Measurements from ENCODE around the gene BHLHE23. TPM values are rescaled to one million over a fixed set of nuclear protein-coding genes. Genes with fewer than 3 reads are reported as not detected.

BHLHE23 gene
- total RNA-seq, 4 donors from 2014 or later = not detected

GRCh38 chr20:62991863-62992262 lies 14.9 kb downstream of the BHLHE23 start:
- DNase-seq = no peak
- no peaks in the 10 kb centered on the region for H3K9me3 ChIP-seq

GRCh38 chr20:62991196-62991807 lies 15.5 kb downstream of the BHLHE23 start:
- Histone ChIP-seq H3K4me1 (no peaks in the 10 kb centered on the region), H3K4me3 (no peak overlapping the region), H3K36me3 (no peaks in the 10 kb centered on the region), H3K9me3 (no peaks in the 10 kb centered on the region), H3K27ac (no peak overlapping the region), H3K27me3 (peaks cover 31 to 48% (median 39%) of the 10 kb centered on the region in 3 donors)
- TF ChIP-seq CTCF (IDR thresholded peaks at IDR 0.05 in 4 of 5, conservative IDR thresholded peaks at IDR 0.05 in 1 of 5) (no peak), POLR2A (IDR thresholded peaks at IDR 0.05) (no peak)
- ATAC-seq = no peak
- intact Hi-C loops (cut with DNase I; ENCODE audit: low total_unique reads) (no loop called here), in situ Hi-C loops (cut with MboI; ENCODE audit: low sequenced_read_pairs in 4 of 4) (no loop called here)
- no peak for DNase-seq

More at GRCh38 chr20:62991863-62992262, 14.9 kb downstream of the BHLHE23 start:
- no peak for ATAC-seq
- intact Hi-C loops (cut with DNase I; ENCODE audit: low total_unique reads) (no loop called here), in situ Hi-C loops (cut with MboI; ENCODE audit: low sequenced_read_pairs in 4 of 4) (no loop called here)
- H3K36me3 ChIP-seq = no peaks in the 10 kb centered on the region
- TF ChIP-seq POLR2A (IDR thresholded peaks at IDR 0.05) = no peak
- TF ChIP-seq CTCF (IDR thresholded peaks at IDR 0.05 in 4 of 5, conservative IDR thresholded peaks at IDR 0.05 in 1 of 5) = no peak
- H3K27me3 ChIP-seq = peaks cover 34 to 47% (median 39%) of the 10 kb centered on the region in 3 donors
- no peaks in the 10 kb centered on the region for H3K4me1 ChIP-seq
- no peak overlapping the region for H3K4me3 ChIP-seq
- no peak overlapping the region for H3K27ac ChIP-seq

GRCh38 chr20:62990306-62990825 lies 16.4 kb downstream of the BHLHE23 start:
- in situ Hi-C loops (cut with MboI; ENCODE audit: low sequenced_read_pairs in 4 of 4) (no loop called here), intact Hi-C loops (cut with DNase I; ENCODE audit: low total_unique reads) (no loop called here)
- H3K4me3 ChIP-seq = no peak overlapping the region
- H3K4me1 ChIP-seq = no peaks in the 10 kb centered on the region
- TF ChIP-seq POLR2A (IDR thresholded peaks at IDR 0.05) (no peak), CTCF (IDR thresholded peaks at IDR 0.05 in 4 of 5, conservative IDR thresholded peaks at IDR 0.05 in 1 of 5) (no peak)
- no peak overlapping the region for H3K27ac ChIP-seq
- ATAC-seq (no peak), DNase-seq (no peak)
- H3K36me3 ChIP-seq = no peaks in the 10 kb centered on the region
- H3K9me3 ChIP-seq = no peaks in the 10 kb centered on the region
- H3K27me3 ChIP-seq = peaks cover 32 to 50% (median 43%) of the 10 kb centered on the region in 3 donors

GRCh38 chr20:62989201-62989601 lies 17.6 kb downstream of the BHLHE23 start:
- TF ChIP-seq CTCF (IDR thresholded peaks at IDR 0.05 in 4 of 5, conservative IDR thresholded peaks at IDR 0.05 in 1 of 5) (no peak), POLR2A (IDR thresholded peaks at IDR 0.05) (no peak)
- peak overlapping the region in 1 of 4 donors; percentile 25 for H3K4me3 ChIP-seq
- no peak overlapping the region for H3K27ac ChIP-seq
- no peak for DNase-seq
- no peaks in the 10 kb centered on the region for H3K36me3 ChIP-seq
- intact Hi-C loops (cut with DNase I; ENCODE audit: low total_unique reads) (loop anchor here (10.0 kb wide), 1 partner anchor 1106 kb away; no protein-coding TSS in a partner anchor), in situ Hi-C loops (cut with MboI; ENCODE audit: low sequenced_read_pairs in 4 of 4) (no loop called here)
- no peaks in the 10 kb centered on the region for H3K9me3 ChIP-seq
- no peaks in the 10 kb centered on the region for H3K4me1 ChIP-seq
- H3K27me3 ChIP-seq = peaks cover 34 to 55% (median 45%) of the 10 kb centered on the region in 3 donors
- no peak for ATAC-seq

Measured in gastrocnemius medialis (tissue), 4 donors.